Umbilical cord (tissue), 2 donors: ENCODE results near the gene CCDC102B. TPM values are rescaled to one million over a fixed set of nuclear protein-coding genes. Genes with fewer than 3 reads are reported as not detected.
"Not testable (repeated sequence)": the region's sequence is repeated elsewhere in the genome, so short reads cannot be mapped to it uniquely, and the experiment has no call there.

Experiments used
- DNase-seq: peaks from one replicate; pipeline ENCODE4 v3.0.0-alpha.2; 2015; ENCODE audit warnings: low spot score
- total RNA-seq: library from RNA; depleted of rRNA; stranded (reverse); fragments of >200 nt; gene quantifications from one replicate; pipeline ENCODE4 v1.2.3, GENCODE V29; 2014; ENCODE audit warnings: low replicate concordance; ENCODE audit not compliant: insufficient read depth

The CCDC102B gene
- 44.5 TPM for total RNA-seq

GRCh38 chr18:68797871-68798270 lies at the start of gene CCDC102B:
Gene CCDC102B, plus strand, starts transcription at chr18:68798080. Its CDS starts 38,684 bp downstream, at chr18:68836764.
- peak; percentile 40 for DNase-seq

- peak; percentile 67 for DNase-seq
Measured at GRCh38 chr18:68757126-68757525, 40.8 kb upstream of the CCDC102B start.

- DNase-seq = no peak
Measured at GRCh38 chr18:68759308-68759707, 38.6 kb upstream of the CCDC102B start.

- DNase-seq = no peak
Measured at GRCh38 chr18:68763083-68763482, 34.8 kb upstream of the CCDC102B start.

GRCh38 chr18:68764016-68764415 lies 33.9 kb upstream of the CCDC102B start:
- DNase-seq = no peak

GRCh38 chr18:68766433-68766832 lies 31.4 kb upstream of the CCDC102B start:
- DNase-seq = no peak

- no peak for DNase-seq
Measured at GRCh38 chr18:68769461-68769860, 28.4 kb upstream of the CCDC102B start.

GRCh38 chr18:68772268-68772667 lies 25.6 kb upstream of the CCDC102B start:
- no peak for DNase-seq

- DNase-seq = no peak
Measured at GRCh38 chr18:68778280-68778886, 19.5 kb upstream of the CCDC102B start.

- DNase-seq = no peak
Measured at GRCh38 chr18:68779169-68779568, 18.7 kb upstream of the CCDC102B start.

- DNase-seq = no peak
Measured at GRCh38 chr18:68780802-68781635, 16.9 kb upstream of the CCDC102B start.

GRCh38 chr18:68783506-68783905 lies 14.4 kb upstream of the CCDC102B start:
- no peak for DNase-seq

GRCh38 chr18:68784071-68784470 lies 13.8 kb upstream of the CCDC102B start:
- DNase-seq = no peak

- DNase-seq = not testable (repeated sequence)
Measured at GRCh38 chr18:68790290-68790689, 7.6 kb upstream of the CCDC102B start.

GRCh38 chr18:68791801-68792200 lies 6.1 kb upstream of the CCDC102B start:
- DNase-seq = no peak

GRCh38 chr18:68793951-68794350 lies 3.9 kb upstream of the CCDC102B start:
- DNase-seq = no peak

- peak; percentile 20 for DNase-seq
Measured at GRCh38 chr18:68796936-68797690, 767 bp upstream of the CCDC102B start.

- no peak for DNase-seq
Measured at GRCh38 chr18:68800075-68800474, 2.2 kb downstream of the CCDC102B start.

- peak; percentile 81 for DNase-seq
Measured at GRCh38 chr18:68803356-68803755, 5.5 kb downstream of the CCDC102B start.

- DNase-seq = no peak
Measured at GRCh38 chr18:68817584-68817983, 19.7 kb downstream of the CCDC102B start.

- DNase-seq = no peak
Measured at GRCh38 chr18:68818584-68818983, 20.7 kb downstream of the CCDC102B start.

GRCh38 chr18:68822926-68823325 lies 25.0 kb downstream of the CCDC102B start:
- no peak for DNase-seq
